CD14-positive monocyte (primary cell): ENCODE data around the gene KIRREL1. TPM values are rescaled to one million over a fixed set of nuclear protein-coding genes. Genes with fewer than 3 reads are reported as not detected.

Source experiments
- DNase-seq, 3 donors: peaks; one replicate each; pipeline ENCODE4 v3.0.0-alpha.2; 2011 to 2022
- H2AFZ ChIP-seq: 2 replicates; pipeline ENCODE4 v1.6.0; 2012; ENCODE audit warnings: mild to moderate bottlenecking, low read depth, low read length, inconsistent platforms; ENCODE audit not compliant: insufficient read depth, poor library complexity, severe bottlenecking
- H3K27ac ChIP-seq, 2 donors: 1 replicate in 1 of 2; 2 replicates in 1 of 2; pipeline ENCODE4 v1.5.1; 2012 to 2013; ENCODE audit warnings: low read length in 2 of 2, control low read depth in 1 of 2, inconsistent platforms in 1 of 2, low read depth in 1 of 2, mild to moderate bottlenecking in 1 of 2
- H3K27me3 ChIP-seq, 2 donors: one replicate each; pipeline versions ENCODE4 v1.6.0 to v1.6.1; 2011 to 2013; ENCODE audit warnings: low read length in 2 of 2; ENCODE audit not compliant: control insufficient read depth in 2 of 2, insufficient read depth in 2 of 2
- H3K36me3 ChIP-seq, 2 donors: replicated peaks in 1 of 2; 1 replicate in 1 of 2; 2 replicates in 1 of 2; pipeline versions ENCODE4 v1.5.1 to v1.6.1; 2012 to 2013; ENCODE audit warnings: low read length in 2 of 2, control low read depth in 1 of 2, inconsistent platforms in 1 of 2, mild to moderate bottlenecking in 1 of 2; ENCODE audit not compliant: insufficient read depth in 2 of 2, control insufficient read depth in 1 of 2
- H3K4me1 ChIP-seq, 2 donors: 1 replicate in 1 of 2; 2 replicates in 1 of 2; pipeline versions ENCODE4 v1.5.1 to v1.6.1; 2012 to 2013; ENCODE audit warnings: low read length in 2 of 2, control low read depth in 1 of 2, inconsistent platforms in 1 of 2, mild to moderate bottlenecking in 1 of 2, moderate library complexity in 1 of 2; ENCODE audit not compliant: insufficient read depth in 2 of 2, control insufficient read depth in 1 of 2
- H3K4me2 ChIP-seq: replicated peaks from 2 replicates; pipeline ENCODE3; 2012; ENCODE audit warnings: low read length, moderate library complexity, mild to moderate bottlenecking; ENCODE audit not compliant: poor library complexity, severe bottlenecking; ENCODE audit errors: extremely low read depth
- H3K4me3 ChIP-seq, 3 experiments: fragments of 200-600 bp in 1 of 3; sonication (generic) in 1 of 3; replicated peaks in 1 of 3; 1 replicate in 2 of 3; 2 replicates in 1 of 3; pipeline ENCODE4 v1.5.1; 2011 to 2013; ENCODE audit warnings: low read length in 3 of 3, mild to moderate bottlenecking in 3 of 3, control low read depth in 2 of 3, low read depth in 2 of 3, inconsistent platforms in 1 of 3, moderate library complexity in 1 of 3
- H3K79me2 ChIP-seq: 2 replicates; pipeline ENCODE4 v1.6.0; 2012; ENCODE audit warnings: mild to moderate bottlenecking, control low read depth, inconsistent platforms, low read length, moderate library complexity; ENCODE audit not compliant: insufficient read depth
- H3K9ac ChIP-seq: 2 replicates; pipeline ENCODE4 v1.6.0; 2017; ENCODE audit warnings: low read length, mild to moderate bottlenecking; ENCODE audit not compliant: insufficient read depth, poor library complexity, severe bottlenecking
- H3K9me3 ChIP-seq, 2 donors: replicated peaks in 1 of 2; 1 replicate in 1 of 2; 2 replicates in 1 of 2; pipeline versions ENCODE4 v1.5.1 to v1.6.1; 2012 to 2013; ENCODE audit warnings: low read length in 2 of 2, control low read depth in 1 of 2; ENCODE audit not compliant: control insufficient read depth in 1 of 2, insufficient read depth in 1 of 2
- H4K20me1 ChIP-seq: 2 replicates; pipeline ENCODE4 v1.6.0; 2012; ENCODE audit warnings: mild to moderate bottlenecking, low read length, control low read depth, moderate library complexity; ENCODE audit not compliant: insufficient read depth
- H3K27ac Mint-ChIP-seq, 7 donors: one replicate each; pipeline ENCODE4 v1.8.0; 2020; ENCODE audit warnings: mild to moderate bottlenecking in 7 of 7, mixed read lengths in 7 of 7, moderate library complexity in 6 of 7, inconsistent platforms in 2 of 7
- H3K27me3 Mint-ChIP-seq, 3 donors: one replicate each; pipeline ENCODE4 v1.8.0; 2021 to 2022; ENCODE audit warnings: low read depth in 3 of 3, mild to moderate bottlenecking in 3 of 3, mixed read lengths in 3 of 3, moderate library complexity in 3 of 3, inconsistent platforms in 1 of 3
- H3K36me3 Mint-ChIP-seq, 2 donors: one replicate each; pipeline ENCODE4 v1.8.0; 2020; ENCODE audit warnings: mixed read lengths in 2 of 2, inconsistent platforms in 1 of 2, mild to moderate bottlenecking in 1 of 2
- H3K4me1 Mint-ChIP-seq: one replicate; pipeline ENCODE4 v1.8.0; 2020; ENCODE audit warnings: mild to moderate bottlenecking, mixed read lengths
- H3K4me3 Mint-ChIP-seq, 2 donors: one replicate each; pipeline ENCODE4 v1.8.0; 2020; ENCODE audit warnings: mild to moderate bottlenecking in 2 of 2, mixed read lengths in 2 of 2, moderate library complexity in 1 of 2
- H3K9me3 Mint-ChIP-seq, 7 donors: one replicate each; pipeline ENCODE4 v1.8.0; 2020 to 2022; ENCODE audit warnings: mixed read lengths in 7 of 7, mild to moderate bottlenecking in 6 of 7, moderate library complexity in 6 of 7, inconsistent platforms in 2 of 7
- CTCF ChIP-seq: fragments of 200-600 bp; IDR thresholded peaks from one replicate; pipeline ENCODE4 v1.8.0; 2022; ENCODE audit warnings: antibody characterized with exemption, mild to moderate bottlenecking
- WGBS: methylation state at CpG from one replicate; pipeline ENCODE4 v1.1.5; 2013; ENCODE audit warnings: missing lambda C conversion rate; ENCODE audit not compliant: insufficient coverage; 5-methylcytosine and 5-hydroxymethylcytosine counted together
- intact Hi-C, 2 donors: fragments of 100-400 bp; cut with micrococcal nuclease; formaldehyde crosslinking; loops; one replicate each; pipeline versions ENCODE4 v1.15.0 to v1.15.1; 2023
- polyA plus RNA-seq, 3 donors: library from polyadenylated mRNA; depleted of rRNA in 1 of 3; unstranded in 2 of 3; stranded (reverse) in 1 of 3; fragments of 300-500 nt in 2 of 3; fragments of >200 nt in 1 of 3; fragmentation: Illumina TruSeq in 2 of 3; gene quantifications; 1 replicate in 2 of 3; 2 replicates in 1 of 3; pipeline ENCODE4 v1.2.3, GENCODE V29; 2012 to 2021

The KIRREL1 gene
- polyA plus RNA-seq, 3 donors, result not detected

DNA sequence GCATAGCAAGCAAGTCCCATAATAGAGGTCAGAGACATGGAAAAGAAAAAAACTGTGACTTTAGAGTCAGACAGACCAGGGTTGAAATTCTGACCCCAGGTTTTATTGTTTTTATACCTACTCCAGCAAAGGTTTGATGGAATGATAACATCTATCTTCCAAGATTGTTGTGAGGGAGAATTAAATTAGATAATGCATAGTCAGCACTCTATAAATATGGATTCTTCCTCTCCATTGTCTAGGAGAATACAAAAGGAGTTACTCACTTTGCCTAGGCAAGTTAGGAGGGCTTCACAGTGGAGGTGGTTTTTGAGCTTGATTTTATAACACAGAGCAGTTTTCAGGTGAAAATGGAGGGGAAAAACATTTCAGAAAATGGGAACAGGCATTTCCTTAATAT is 46.9 kb downstream of the KIRREL1 start:
- no peaks in the 10 kb centered on the region for H3K36me3 ChIP-seq
- no peak overlapping the region for H3K4me3 ChIP-seq
- no peaks in the 10 kb centered on the region for H3K9me3 ChIP-seq
- H3K27me3 ChIP-seq, result no peaks in the 10 kb centered on the region
- H4K20me1 ChIP-seq, result no peaks in the 10 kb centered on the region
- no peaks in the 10 kb centered on the region for H3K79me2 ChIP-seq
- H3K4me3 Mint-ChIP-seq, result no peak overlapping the region
- H3K4me2 ChIP-seq, result no peak overlapping the region
- peaks cover 3 to 13% (median 5%) of the 10 kb centered on the region in 3 donors for H3K27me3 Mint-ChIP-seq
- no peaks in the 10 kb centered on the region for H3K36me3 Mint-ChIP-seq
- no peak overlapping the region for H2AFZ ChIP-seq
- DNase-seq, result no peak
- no peak overlapping the region for H3K9ac ChIP-seq
- peaks cover 11% of the 10 kb centered on the region for H3K4me1 Mint-ChIP-seq
- intact Hi-C loops, result no loop called here
- H3K27ac Mint-ChIP-seq, result no peak overlapping the region
- H3K9me3 Mint-ChIP-seq, result no peaks in the 10 kb centered on the region
- peaks cover 4 to 7% of the 10 kb centered on the region in 2 donors for H3K4me1 ChIP-seq
- no peak for TF ChIP-seq CTCF
- H3K27ac ChIP-seq, result no peak overlapping the region

- no peak overlapping the region for H3K9ac ChIP-seq
- H3K27me3 ChIP-seq, result no peaks in the 10 kb centered on the region
- no peak overlapping the region for H3K4me2 ChIP-seq
- Mint-ChIP-seq H3K27me3 (peaks cover 2 to 8% (median 3%) of the 10 kb centered on the region in 3 donors), H3K9me3 (no peaks in the 10 kb centered on the region), H3K4me1 (no peaks in the 10 kb centered on the region), H3K4me3 (no peak overlapping the region), H3K36me3 (no peaks in the 10 kb centered on the region), H3K27ac (no peak overlapping the region)
- intact Hi-C loops, result no loop called here
- no peak overlapping the region for H3K27ac ChIP-seq
- no peaks in the 10 kb centered on the region for H4K20me1 ChIP-seq
- H3K36me3 ChIP-seq, result no peaks in the 10 kb centered on the region
- WGBS, result no CpG with 5 or more reads among the region's 5 CpGs
- no peak overlapping the region for H2AFZ ChIP-seq
- H3K79me2 ChIP-seq, result no peaks in the 10 kb centered on the region
- no peak for DNase-seq
- H3K4me3 ChIP-seq, result no peak overlapping the region
- no peak for TF ChIP-seq CTCF
- H3K9me3 ChIP-seq, result no peaks in the 10 kb centered on the region
- no peaks in the 10 kb centered on the region for H3K4me1 ChIP-seq
Measured at GRCh38 chr1:158043232-158043631, 49.8 kb downstream of the KIRREL1 start.
